ENCODE data around the gene AK4. TPM values are rescaled to one million over a fixed set of nuclear protein-coding genes. Genes with fewer than 3 reads are reported as not detected.

The AK4 gene
- total RNA-seq, 1 experiment from 2014 or later: 131 TPM

GRCh38 chr1:65146908-65147423 is 1.0 kb upstream of the AK4 start:
- H3K27me3 Mint-ChIP-seq (ENCODE audit: insufficient read depth, unreplicated experiment): no peaks in the 10 kb centered on the region
- H3K36me3 ChIP-seq (ENCODE audit: control insufficient read depth, insufficient read depth, low read length): no peaks in the 10 kb centered on the region
- POLR2A ChIA-PET: no interaction called here
- H3K27ac Mint-ChIP-seq (ENCODE audit: unreplicated experiment): peak overlapping the region; percentile 64
- no peaks in the 10 kb centered on the region for H3K9me3 Mint-ChIP-seq (ENCODE audit: unreplicated experiment)
- CTCF ChIA-PET: no interaction called here
- intact Hi-C loops (cut with micrococcal nuclease; ENCODE audit: unreplicated experiment): loop anchor here (5.0 kb wide), 2 partner anchors 80 to 540 kb away; no protein-coding TSS in a partner anchor
- peak overlapping the region; percentile 81 for H3K4me3 ChIP-seq (ENCODE audit: low read depth, low read length)
- H3K36me3 Mint-ChIP-seq (ENCODE audit: insufficient read depth, unreplicated experiment): no peaks in the 10 kb centered on the region
- H3K4me3 Mint-ChIP-seq (ENCODE audit: unreplicated experiment): peak overlapping the region; percentile 79
- no peaks in the 10 kb centered on the region for H3K27me3 ChIP-seq (replicated peaks; ENCODE audit: control insufficient read depth, insufficient read depth, low read length)
- H3K9me3 ChIP-seq: no peaks in the 10 kb centered on the region
- H3K4me1 ChIP-seq: peaks cover 16% of the 10 kb centered on the region
- DNase-seq: no peak
- BruUV-seq (replicated peaks): TSS peak; percentile 52
- peaks cover 12% of the 10 kb centered on the region for H3K4me1 Mint-ChIP-seq (ENCODE audit: low read depth, unreplicated experiment)
- TF ChIP-seq, protein P1, sequence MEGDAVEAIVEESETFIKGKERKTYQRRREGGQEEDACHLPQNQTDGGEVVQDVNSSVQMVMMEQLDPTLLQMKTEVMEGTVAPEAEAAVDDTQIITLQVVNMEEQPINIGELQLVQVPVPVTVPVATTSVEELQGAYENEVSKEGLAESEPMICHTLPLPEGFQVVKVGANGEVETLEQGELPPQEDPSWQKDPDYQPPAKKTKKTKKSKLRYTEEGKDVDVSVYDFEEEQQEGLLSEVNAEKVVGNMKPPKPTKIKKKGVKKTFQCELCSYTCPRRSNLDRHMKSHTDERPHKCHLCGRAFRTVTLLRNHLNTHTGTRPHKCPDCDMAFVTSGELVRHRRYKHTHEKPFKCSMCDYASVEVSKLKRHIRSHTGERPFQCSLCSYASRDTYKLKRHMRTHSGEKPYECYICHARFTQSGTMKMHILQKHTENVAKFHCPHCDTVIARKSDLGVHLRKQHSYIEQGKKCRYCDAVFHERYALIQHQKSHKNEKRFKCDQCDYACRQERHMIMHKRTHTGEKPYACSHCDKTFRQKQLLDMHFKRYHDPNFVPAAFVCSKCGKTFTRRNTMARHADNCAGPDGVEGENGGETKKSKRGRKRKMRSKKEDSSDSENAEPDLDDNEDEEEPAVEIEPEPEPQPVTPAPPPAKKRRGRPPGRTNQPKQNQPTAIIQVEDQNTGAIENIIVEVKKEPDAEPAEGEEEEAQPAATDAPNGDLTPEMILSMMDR (IDR thresholded peaks at IDR 0.05; ENCODE audit: insufficient read depth in 1 of 2, low read depth in 1 of 2, low read length in 1 of 2, severe bottlenecking in 1 of 2, unreplicated experiment in 1 of 2): no peak

DNA sequence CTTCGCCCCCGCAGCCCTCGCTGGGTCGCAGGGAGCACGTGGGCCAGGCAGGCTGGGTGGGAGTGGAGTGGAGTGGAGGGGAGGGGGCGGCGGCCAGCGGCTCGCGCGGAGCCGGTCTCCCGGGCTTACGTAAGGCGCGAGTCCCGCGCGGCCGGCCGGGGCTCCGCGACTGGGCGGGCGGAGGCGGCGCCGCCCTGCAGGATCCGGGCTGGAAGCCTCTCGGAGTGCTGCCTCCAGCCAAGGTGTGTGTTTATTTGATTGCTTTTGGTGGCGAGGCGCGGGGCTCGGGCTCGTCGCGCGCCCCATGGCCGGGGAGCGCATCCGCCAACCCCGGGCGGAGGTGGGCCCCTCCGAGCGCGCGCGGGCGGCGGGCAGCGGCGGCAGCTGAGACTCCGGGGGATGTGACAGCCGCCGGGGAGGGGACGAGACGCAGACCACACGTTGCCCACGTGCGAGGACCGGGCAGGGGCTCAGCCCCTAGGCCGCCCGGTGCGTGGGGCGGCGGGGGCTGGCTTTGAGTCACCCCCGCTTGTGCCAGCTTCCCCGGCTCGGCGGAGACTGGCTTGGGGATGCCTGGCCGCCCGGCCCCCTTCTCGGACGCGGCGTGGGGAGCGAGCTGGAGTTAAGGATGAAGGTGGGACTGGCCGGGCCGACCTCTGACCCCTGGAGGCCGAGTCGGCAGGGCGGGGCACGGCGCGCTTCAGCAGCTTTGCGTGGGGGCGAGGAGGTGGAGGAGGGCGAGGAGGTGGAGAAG is 402 bp upstream of the AK4 start:
- H3K27me3 Mint-ChIP-seq (ENCODE audit: insufficient read depth, unreplicated experiment): no peaks in the 10 kb centered on the region

More for the DNA sequence above, 402 bp upstream of the AK4 start:
- H3K4me1 ChIP-seq: peaks cover 17% of the 10 kb centered on the region
- no peaks in the 10 kb centered on the region for H3K27me3 ChIP-seq (replicated peaks; ENCODE audit: control insufficient read depth, insufficient read depth, low read length)
- H3K4me3 ChIP-seq (ENCODE audit: low read depth, low read length): peak overlapping the region; percentile 81
- H3K9me3 ChIP-seq: no peaks in the 10 kb centered on the region
- ChIA-PET CTCF (interaction anchor here (0.5 to 0.6 kb wide), 2 partner anchors 82 to 507 kb away, joined by 3 read pairs; no protein-coding TSS in a partner anchor), POLR2A (no interaction called here)
- no TSS peak for BruUV-seq (replicated peaks)
- no peaks in the 10 kb centered on the region for H3K36me3 ChIP-seq (ENCODE audit: control insufficient read depth, insufficient read depth, low read length)
- peaks cover 6% of the 10 kb centered on the region for H3K4me1 Mint-ChIP-seq (ENCODE audit: low read depth, unreplicated experiment)
- H3K36me3 Mint-ChIP-seq (ENCODE audit: insufficient read depth, unreplicated experiment): no peaks in the 10 kb centered on the region
- DNase-seq: peak; percentile 68 to 76
- peak overlapping the region; percentile 79 for H3K4me3 Mint-ChIP-seq (ENCODE audit: unreplicated experiment)
- H3K9me3 Mint-ChIP-seq (ENCODE audit: unreplicated experiment): no peaks in the 10 kb centered on the region
- TF ChIP-seq, protein P1 (IDR thresholded peaks at IDR 0.05; ENCODE audit: insufficient read depth in 1 of 2, low read depth in 1 of 2, low read length in 1 of 2, severe bottlenecking in 1 of 2, unreplicated experiment in 1 of 2): no peak
- peak overlapping the region; percentile 64 for H3K27ac Mint-ChIP-seq (ENCODE audit: unreplicated experiment)
- intact Hi-C loops (cut with micrococcal nuclease; ENCODE audit: unreplicated experiment): loop anchor here (2.0 to 5.0 kb wide), 3 partner anchors 61 to 540 kb away; no protein-coding TSS in a partner anchor
